Transverse colon (tissue), 4 donors: ENCODE results near the gene KRTAP17-1. TPM values are rescaled to one million over a fixed set of nuclear protein-coding genes. Genes with fewer than 3 reads are reported as not detected.
"Not testable (repeated sequence)": the region's sequence is repeated elsewhere in the genome, so short reads cannot be mapped to it uniquely, and the experiment has no call there.

Source experiments
- DNase-seq: peaks from one replicate; pipeline ENCODE4 v3.0.0-alpha.2; 2019
- H3K27ac ChIP-seq, 4 donors: fragments of 200-600 bp; sonication (generic); 2 replicates each; pipeline ENCODE4 v1.5.1; 2016 to 2018; ENCODE audit warnings: inconsistent platforms in 4 of 4
- H3K27me3 ChIP-seq: fragments of 200-600 bp; sonication (generic); 2 replicates; pipeline ENCODE4 v1.5.1; 2017; ENCODE audit warnings: inconsistent platforms
- H3K36me3 ChIP-seq, 4 donors: fragments of 200-600 bp; sonication (generic); 2 replicates each; pipeline ENCODE4 v1.5.1; 2017 to 2019; ENCODE audit warnings: inconsistent platforms in 4 of 4
- H3K4me1 ChIP-seq, 4 donors: fragments of 200-600 bp; sonication (generic); 2 replicates each; pipeline ENCODE4 v1.5.1; 2017 to 2020; ENCODE audit warnings: inconsistent platforms in 4 of 4
- H3K4me3 ChIP-seq, 4 donors: fragments of 200-600 bp; sonication (generic); 1 replicate in 1 of 4; 2 replicates in 3 of 4; pipeline versions ENCODE4 v1.5.1 to v1.6.1; 2017 to 2019; ENCODE audit warnings: inconsistent platforms in 4 of 4
- H3K9me3 ChIP-seq, 2 donors: fragments of 200-600 bp; sonication (generic); 2 replicates each; pipeline ENCODE4 v1.5.1; 2017 to 2019; ENCODE audit warnings: inconsistent platforms in 2 of 2
- EP300 ChIP-seq: sonication (generic); formaldehyde crosslinking; IDR thresholded peaks from one replicate; pipeline ENCODE4 v1.6.1; 2017; ENCODE audit warnings: antibody characterized with exemption, low read depth
- POLR2A ChIP-seq: fragments of 450-650 bp; IDR thresholded peaks from one replicate; pipeline ENCODE4 v1.6.1; 2016; ENCODE audit warnings: antibody characterized with exemption, mild to moderate bottlenecking, moderate library complexity
- POLR2AphosphoS5 ChIP-seq, 3 donors: sonication (generic); formaldehyde crosslinking; IDR thresholded peaks; one replicate each; pipeline ENCODE4 v1.6.1; 2016; ENCODE audit warnings: antibody characterized with exemption in 3 of 3
- WGBS, 2 donors: methylation state at CpG; one replicate each; pipeline ENCODE4 v1.1.5; 2018; ENCODE audit warnings: low coverage in 1 of 2; 5-methylcytosine and 5-hydroxymethylcytosine counted together
- in situ Hi-C, 4 donors: fragments of 200-750 bp; cut with MboI; loops; one replicate each; pipeline versions ENCODE4 v1.15.0 to v1.15.1; 2017; ENCODE audit warnings: low sequenced_read_pairs in 3 of 4, low pct_ligation_motif_present in 1 of 4, low pct_unique_long_range_greater_than_20kb in 1 of 4
- intact Hi-C: fragments of 100-400 bp; cut with DNase I; formaldehyde crosslinking; loops from one replicate; pipeline ENCODE4 v1.15.1; 2023; ENCODE audit warnings: low total_unique reads
- total RNA-seq, 4 donors: library from RNA; depleted of rRNA; stranded (reverse); fragments of >200 nt; gene quantifications; one replicate each; pipeline ENCODE4 v1.1.0, GENCODE V29; 2016
- TF ChIP-seq, protein P1 (sequence below), 5 experiments: fragments of 200-600 bp in 3 of 5; fragments of 450-650 bp in 2 of 5; sonication (generic) in 3 of 5; IDR thresholded peaks; 1 replicate in 2 of 5; 2 replicates in 3 of 5; pipeline ENCODE4 v1.5.1; 2016 to 2017; ENCODE audit warnings: antibody characterized with exemption in 5 of 5, inconsistent platforms in 3 of 5, mild to moderate bottlenecking in 2 of 5, moderate library complexity in 1 of 5

Gene KRTAP17-1
- total RNA-seq, 4 donors from 2014 or later, result not detected

- WGBS, 2 donors, result 82 to 87% methylated on average over 7 of the region's 7 CpGs
- TF ChIP-seq EP300, result no peak
- TF ChIP-seq, protein P1, sequence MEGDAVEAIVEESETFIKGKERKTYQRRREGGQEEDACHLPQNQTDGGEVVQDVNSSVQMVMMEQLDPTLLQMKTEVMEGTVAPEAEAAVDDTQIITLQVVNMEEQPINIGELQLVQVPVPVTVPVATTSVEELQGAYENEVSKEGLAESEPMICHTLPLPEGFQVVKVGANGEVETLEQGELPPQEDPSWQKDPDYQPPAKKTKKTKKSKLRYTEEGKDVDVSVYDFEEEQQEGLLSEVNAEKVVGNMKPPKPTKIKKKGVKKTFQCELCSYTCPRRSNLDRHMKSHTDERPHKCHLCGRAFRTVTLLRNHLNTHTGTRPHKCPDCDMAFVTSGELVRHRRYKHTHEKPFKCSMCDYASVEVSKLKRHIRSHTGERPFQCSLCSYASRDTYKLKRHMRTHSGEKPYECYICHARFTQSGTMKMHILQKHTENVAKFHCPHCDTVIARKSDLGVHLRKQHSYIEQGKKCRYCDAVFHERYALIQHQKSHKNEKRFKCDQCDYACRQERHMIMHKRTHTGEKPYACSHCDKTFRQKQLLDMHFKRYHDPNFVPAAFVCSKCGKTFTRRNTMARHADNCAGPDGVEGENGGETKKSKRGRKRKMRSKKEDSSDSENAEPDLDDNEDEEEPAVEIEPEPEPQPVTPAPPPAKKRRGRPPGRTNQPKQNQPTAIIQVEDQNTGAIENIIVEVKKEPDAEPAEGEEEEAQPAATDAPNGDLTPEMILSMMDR (IDR thresholded peaks at IDR 0.05), result no peak
- TF ChIP-seq POLR2AphosphoS5 (IDR thresholded peaks at IDR 0.05), result no peak
- TF ChIP-seq POLR2A, result no peak
- intact Hi-C loops (no loop called here), in situ Hi-C loops (loop anchor here in 1 of 4 donors (25.0 kb wide), 1 partner anchor 90 kb away; the partner anchor contains the start of genes KRTAP9-6 and KRTAP9-9)
- no peak for DNase-seq
- Histone ChIP-seq H3K4me3 (no peak overlapping the region), H3K9me3 (peaks cover 0 to 4% of the 10 kb centered on the region in 2 donors), H3K27ac (no peak overlapping the region), H3K36me3 (no peaks in the 10 kb centered on the region), H3K4me1 (no peaks in the 10 kb centered on the region), H3K27me3 (peaks cover 23% of the 10 kb centered on the region)
Observed at GRCh38 chr17:41352597-41353366, 37.3 kb upstream of the KRTAP17-1 start.

DNA sequence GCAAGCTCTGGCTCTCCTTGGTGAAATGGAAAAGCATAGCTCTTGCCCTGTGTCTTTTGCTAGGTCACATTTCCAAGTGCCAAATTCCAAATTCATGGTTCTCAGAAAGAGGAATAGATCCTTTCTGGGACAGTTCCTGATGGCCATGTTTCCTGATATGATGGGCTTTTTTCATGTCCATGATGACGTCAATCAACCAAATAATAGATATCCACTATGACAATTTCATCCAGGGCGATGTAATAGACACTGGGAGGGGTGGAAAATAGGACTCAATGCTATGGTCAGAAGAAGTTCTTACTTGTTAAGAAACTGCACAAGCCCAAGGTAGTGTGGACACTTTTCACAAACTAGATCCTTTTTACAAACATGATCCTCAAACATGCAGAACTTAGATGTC is 35.7 kb upstream of the KRTAP17-1 start:
- intact Hi-C loops, result no loop called here
- no peak for DNase-seq
- Histone ChIP-seq H3K4me3 (no peak overlapping the region), H3K27me3 (peaks cover 21% of the 10 kb centered on the region), H3K4me1 (no peaks in the 10 kb centered on the region), H3K27ac (no peak overlapping the region), H3K9me3 (peaks cover 0 to 2% of the 10 kb centered on the region in 2 donors), H3K36me3 (no peaks in the 10 kb centered on the region)
- TF ChIP-seq POLR2AphosphoS5 (IDR thresholded peaks at IDR 0.05) (no peak), EP300 (no peak), POLR2A (no peak)
- TF ChIP-seq, protein P1 (IDR thresholded peaks at IDR 0.05), result no peak
- in situ Hi-C loops, result loop anchor here in 1 of 4 donors (25.0 kb wide), 1 partner anchor 89 kb away; the partner anchor contains the start of genes KRTAP9-6 and KRTAP9-9
- WGBS, 2 donors, result 89 to 94% methylated on average over 2 of the region's 2 CpGs

GRCh38 chr17:41350381-41350878 is 34.9 kb upstream of the KRTAP17-1 start, which contains the start of gene KRT33A:
Gene KRT33A (minus strand): TSS chr17:41350828. CDS start chr17:41350767, 61 bp downstream.
- H3K4me3 ChIP-seq, H3K27ac ChIP-seq, intact Hi-C loops: not testable (repeated sequence)

DNA sequence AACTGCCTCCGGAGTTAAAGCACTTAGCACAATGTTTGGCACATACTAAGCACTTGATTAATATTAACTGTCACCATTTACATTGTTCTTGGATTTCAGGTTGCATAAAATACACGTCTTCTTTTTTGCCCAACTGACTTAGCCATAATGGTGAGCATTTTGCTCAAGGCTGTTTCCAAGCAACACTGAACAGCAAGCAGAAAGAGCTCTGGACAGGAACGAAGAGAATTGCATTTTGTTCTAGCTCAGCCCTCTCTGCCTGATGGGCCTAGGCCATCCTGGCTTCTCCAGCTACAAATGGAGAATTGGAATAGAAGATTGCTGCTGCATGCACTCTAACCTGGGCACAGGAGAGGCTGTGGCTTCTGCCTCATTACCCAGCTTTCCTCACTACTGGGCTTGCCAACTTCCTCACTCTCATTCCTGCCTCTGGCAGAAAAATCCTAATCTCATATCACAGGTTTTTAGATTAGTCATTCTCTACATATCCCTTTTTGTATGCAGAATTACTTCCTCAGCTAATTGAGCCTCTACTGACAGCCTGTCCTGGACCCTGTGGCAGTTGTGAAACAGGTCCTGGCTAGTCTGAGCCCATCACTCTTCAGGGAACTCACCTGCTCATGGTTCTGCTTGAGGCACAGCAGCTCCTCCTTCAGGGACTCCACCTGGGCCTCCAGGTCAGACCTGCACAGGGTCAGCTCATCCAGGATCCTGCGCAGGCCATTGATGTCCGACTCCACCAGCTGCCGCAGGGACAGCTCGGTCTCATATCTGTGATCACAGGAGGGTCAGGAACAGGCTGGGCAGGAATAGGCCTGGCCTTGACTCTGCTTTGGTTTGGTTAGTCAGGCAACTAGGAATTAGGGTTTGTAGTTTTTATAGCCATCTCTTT is 32.6 kb upstream of the KRTAP17-1 start:
- Histone ChIP-seq H3K27ac (no peak overlapping the region), H3K4me3 (no peak overlapping the region), H3K27me3 (no peaks in the 10 kb centered on the region), H3K4me1 (no peaks in the 10 kb centered on the region), H3K9me3 (no peaks in the 10 kb centered on the region), H3K36me3 (no peaks in the 10 kb centered on the region)
- WGBS, 2 donors, result 84 to 88% methylated on average over 5 to 7 of the region's 7 CpGs
- intact Hi-C loops (no loop called here), in situ Hi-C loops (loop anchor here in 1 of 4 donors (25.0 kb wide), 1 partner anchor 536 kb away; the partner anchor contains the start of gene KRT10)
- no peak for TF ChIP-seq POLR2AphosphoS5 (IDR thresholded peaks at IDR 0.05)
- TF ChIP-seq, protein P1 (IDR thresholded peaks at IDR 0.05), result no peak
- no peak for TF ChIP-seq EP300
- TF ChIP-seq POLR2A, result no peak
- DNase-seq, result no peak

More at GRCh38 chr17:41350381-41350878, 34.9 kb upstream of the KRTAP17-1 start, which contains the start of gene KRT33A:
- not testable (repeated sequence) for H3K4me1 ChIP-seq, H3K9me3 ChIP-seq, DNase-seq, H3K36me3 ChIP-seq
- 87 to 88% methylated on average over 3 to 16 of the region's 16 CpGs for WGBS, 2 donors
- in situ Hi-C loops, result loop anchor here in 1 of 4 donors (25.0 kb wide), 1 partner anchor 88 kb away; the partner anchor contains the start of genes KRTAP9-6 and KRTAP9-9
- H3K27me3 ChIP-seq, result peaks cover 14% of the 10 kb centered on the region

DNA sequence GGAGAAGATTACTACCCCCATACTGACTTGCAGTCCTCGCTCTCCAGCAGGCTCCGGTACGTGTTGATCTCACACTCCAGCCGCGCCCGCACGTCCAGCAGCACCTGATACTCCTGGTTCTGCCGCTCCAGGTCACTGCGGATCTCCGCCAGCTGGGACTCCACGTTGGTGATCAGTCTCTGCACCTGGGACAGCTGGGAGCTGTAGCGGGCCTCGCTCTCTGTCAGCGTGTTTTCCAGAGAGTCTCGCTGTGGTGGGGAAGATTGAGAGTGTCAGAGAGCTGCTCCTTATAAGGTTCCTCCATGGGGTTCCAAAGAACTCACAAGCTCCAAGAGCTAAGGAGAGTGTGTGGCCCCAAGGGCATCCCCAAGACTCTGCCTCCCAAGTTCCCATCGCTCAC is 30.9 kb upstream of the KRTAP17-1 start:
- H3K27ac ChIP-seq, intact Hi-C loops, H3K4me3 ChIP-seq, H3K4me1 ChIP-seq, H3K27me3 ChIP-seq, H3K36me3 ChIP-seq, H3K9me3 ChIP-seq, DNase-seq: not testable (repeated sequence)
- in situ Hi-C loops, result loop anchor here in 1 of 4 donors (25.0 kb wide), 1 partner anchor 534 kb away; the partner anchor contains the start of gene KRT10
- 94% methylated on average over 3 to 15 of the region's 16 CpGs for WGBS, 2 donors
